ENCODE data around the gene LIPE.

DNA sequence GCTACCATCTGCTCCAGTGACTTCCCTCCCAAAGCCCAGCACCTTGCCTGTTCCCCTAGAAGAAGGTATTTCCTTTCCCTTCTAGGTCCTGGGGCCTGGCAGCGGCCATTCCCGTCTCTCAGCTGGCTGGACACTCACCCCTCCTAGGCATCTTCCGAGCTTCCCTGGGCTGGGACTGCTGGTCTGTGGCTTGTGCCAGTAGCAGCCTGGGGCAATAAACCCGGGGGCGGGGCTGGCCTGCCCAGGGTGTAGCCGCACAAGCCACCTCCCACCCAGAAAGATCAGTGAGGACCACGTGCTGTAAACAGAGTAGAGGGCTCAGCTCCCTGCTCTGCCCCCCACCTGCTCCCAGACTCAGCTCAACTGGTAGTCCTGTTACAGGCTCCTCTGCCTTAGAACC lies 15.0 kb downstream of the LIPE start:
- TF ChIP-seq, protein P1, sequence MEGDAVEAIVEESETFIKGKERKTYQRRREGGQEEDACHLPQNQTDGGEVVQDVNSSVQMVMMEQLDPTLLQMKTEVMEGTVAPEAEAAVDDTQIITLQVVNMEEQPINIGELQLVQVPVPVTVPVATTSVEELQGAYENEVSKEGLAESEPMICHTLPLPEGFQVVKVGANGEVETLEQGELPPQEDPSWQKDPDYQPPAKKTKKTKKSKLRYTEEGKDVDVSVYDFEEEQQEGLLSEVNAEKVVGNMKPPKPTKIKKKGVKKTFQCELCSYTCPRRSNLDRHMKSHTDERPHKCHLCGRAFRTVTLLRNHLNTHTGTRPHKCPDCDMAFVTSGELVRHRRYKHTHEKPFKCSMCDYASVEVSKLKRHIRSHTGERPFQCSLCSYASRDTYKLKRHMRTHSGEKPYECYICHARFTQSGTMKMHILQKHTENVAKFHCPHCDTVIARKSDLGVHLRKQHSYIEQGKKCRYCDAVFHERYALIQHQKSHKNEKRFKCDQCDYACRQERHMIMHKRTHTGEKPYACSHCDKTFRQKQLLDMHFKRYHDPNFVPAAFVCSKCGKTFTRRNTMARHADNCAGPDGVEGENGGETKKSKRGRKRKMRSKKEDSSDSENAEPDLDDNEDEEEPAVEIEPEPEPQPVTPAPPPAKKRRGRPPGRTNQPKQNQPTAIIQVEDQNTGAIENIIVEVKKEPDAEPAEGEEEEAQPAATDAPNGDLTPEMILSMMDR (IDR thresholded peaks at IDR 0.05; ENCODE audit: low read depth, low read length, poor library complexity, severe bottlenecking), result no peak
- no peak for TF ChIP-seq EZH2phosphoT487 (IDR thresholded peaks at IDR 0.05; ENCODE audit: borderline replicate concordance, low read length)
